RWPE2 (cell line): Measurements from ENCODE around the gene CEMIP.

Experiments used
- ATAC-seq: fragments of 200-7000 bp; cut with Tn5 transposase; 3 replicates; pipeline ENCODE4 v1.9.1; 2021; ENCODE audit warnings: low read depth
- DNase-seq: peaks from one replicate; pipeline ENCODE4 v3.0.0-alpha.2; 2020; ENCODE audit warnings: low spot score
- H3K27ac ChIP-seq: fragments of 450-650 bp; 2 replicates; pipeline ENCODE4 v1.5.1; 2017; ENCODE audit warnings: mild to moderate bottlenecking; ENCODE audit not compliant: poor library complexity, severe bottlenecking
- H3K27me3 ChIP-seq: fragments of 250-450 bp; sonication (Bioruptor Pico); 2 replicates; pipeline ENCODE4 v1.5.1; 2021; ENCODE audit warnings: mild to moderate bottlenecking, moderate library complexity; ENCODE audit not compliant: insufficient read depth, poor library complexity, severe bottlenecking
- H3K36me3 ChIP-seq: fragments of 250-450 bp; sonication (Bioruptor Pico); 2 replicates; pipeline ENCODE4 v1.5.1; 2020; ENCODE audit warnings: low read depth, mild to moderate bottlenecking, moderate library complexity
- H3K4me1 ChIP-seq: fragments of 250-450 bp; sonication (Bioruptor Pico); 2 replicates; pipeline ENCODE4 v1.5.1; 2021; ENCODE audit warnings: mild to moderate bottlenecking, moderate library complexity; ENCODE audit not compliant: insufficient read depth, poor library complexity, severe bottlenecking
- H3K4me3 ChIP-seq: fragments of 250-450 bp; sonication (Bioruptor Pico); 2 replicates; pipeline ENCODE4 v1.5.1; 2021; ENCODE audit warnings: mild to moderate bottlenecking, moderate library complexity; ENCODE audit not compliant: severe bottlenecking
- H3K9me3 ChIP-seq: fragments of 250-450 bp; sonication (Bioruptor Pico); 2 replicates; pipeline ENCODE4 v1.5.1; 2021; ENCODE audit warnings: mild to moderate bottlenecking, moderate library complexity; ENCODE audit not compliant: severe bottlenecking
- TF ChIP-seq, protein P1 (sequence below): fragments of 450-650 bp; IDR thresholded peaks from one replicate; pipeline ENCODE4 v1.5.1; 2017; ENCODE audit warnings: mild to moderate bottlenecking, moderate library complexity; ENCODE audit not compliant: poor library complexity, severe bottlenecking

The CEMIP gene

DNA sequence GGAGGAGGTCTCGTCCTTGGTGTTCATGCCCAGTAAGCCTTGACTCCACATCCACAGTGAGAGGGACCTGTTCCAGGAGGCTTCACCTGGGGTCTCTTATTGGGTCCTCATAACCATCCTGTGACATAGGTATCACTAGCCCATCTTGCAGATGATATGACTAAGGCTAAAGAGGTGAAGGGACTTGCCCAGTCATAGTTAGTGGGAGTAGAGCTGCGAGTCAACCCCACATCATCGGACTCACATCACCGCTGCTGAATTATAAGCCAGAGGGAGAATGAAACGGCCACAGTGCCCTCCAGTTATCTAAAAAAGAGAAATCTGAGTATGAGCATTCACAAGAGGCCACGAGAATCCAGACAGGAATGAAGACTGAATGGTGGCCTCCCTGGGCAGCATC, 144.5 kb downstream of the CEMIP start:
- no peak for ATAC-seq
- Histone ChIP-seq H3K27ac (no peak overlapping the region), H3K4me1 (no peaks in the 10 kb centered on the region), H3K36me3 (no peaks in the 10 kb centered on the region), H3K9me3 (no peaks in the 10 kb centered on the region), H3K4me3 (no peak overlapping the region), H3K27me3 (no peaks in the 10 kb centered on the region)
- TF ChIP-seq, protein P1, sequence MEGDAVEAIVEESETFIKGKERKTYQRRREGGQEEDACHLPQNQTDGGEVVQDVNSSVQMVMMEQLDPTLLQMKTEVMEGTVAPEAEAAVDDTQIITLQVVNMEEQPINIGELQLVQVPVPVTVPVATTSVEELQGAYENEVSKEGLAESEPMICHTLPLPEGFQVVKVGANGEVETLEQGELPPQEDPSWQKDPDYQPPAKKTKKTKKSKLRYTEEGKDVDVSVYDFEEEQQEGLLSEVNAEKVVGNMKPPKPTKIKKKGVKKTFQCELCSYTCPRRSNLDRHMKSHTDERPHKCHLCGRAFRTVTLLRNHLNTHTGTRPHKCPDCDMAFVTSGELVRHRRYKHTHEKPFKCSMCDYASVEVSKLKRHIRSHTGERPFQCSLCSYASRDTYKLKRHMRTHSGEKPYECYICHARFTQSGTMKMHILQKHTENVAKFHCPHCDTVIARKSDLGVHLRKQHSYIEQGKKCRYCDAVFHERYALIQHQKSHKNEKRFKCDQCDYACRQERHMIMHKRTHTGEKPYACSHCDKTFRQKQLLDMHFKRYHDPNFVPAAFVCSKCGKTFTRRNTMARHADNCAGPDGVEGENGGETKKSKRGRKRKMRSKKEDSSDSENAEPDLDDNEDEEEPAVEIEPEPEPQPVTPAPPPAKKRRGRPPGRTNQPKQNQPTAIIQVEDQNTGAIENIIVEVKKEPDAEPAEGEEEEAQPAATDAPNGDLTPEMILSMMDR: no peak
- no peak for DNase-seq

DNA sequence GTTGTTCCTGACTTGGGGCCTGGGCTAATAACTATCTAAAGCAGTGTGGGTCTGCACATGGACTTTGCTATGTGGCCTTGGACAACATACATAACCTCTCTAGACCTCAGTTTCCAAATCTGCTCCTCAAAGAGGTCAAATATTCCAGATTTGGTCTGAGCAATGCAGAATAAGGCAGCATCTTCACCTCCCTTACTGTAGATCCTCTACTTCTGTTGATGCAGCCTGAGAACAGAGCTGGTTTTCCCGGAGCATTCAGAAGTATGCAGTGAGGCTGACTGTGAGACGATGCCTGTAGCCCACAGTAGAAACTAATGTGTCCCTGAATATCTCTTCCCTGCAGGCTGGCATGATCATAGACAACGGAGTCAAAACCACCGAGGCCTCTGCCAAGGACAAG, 145.1 kb downstream of the CEMIP start:
- ATAC-seq (no peak), DNase-seq (no peak)
- H3K27me3 ChIP-seq: no peaks in the 10 kb centered on the region
- no peaks in the 10 kb centered on the region for H3K36me3 ChIP-seq
- TF ChIP-seq, protein P1: no peak
- no peaks in the 10 kb centered on the region for H3K4me1 ChIP-seq
- no peak overlapping the region for H3K4me3 ChIP-seq
- no peaks in the 10 kb centered on the region for H3K9me3 ChIP-seq
- no peak overlapping the region for H3K27ac ChIP-seq

DNA sequence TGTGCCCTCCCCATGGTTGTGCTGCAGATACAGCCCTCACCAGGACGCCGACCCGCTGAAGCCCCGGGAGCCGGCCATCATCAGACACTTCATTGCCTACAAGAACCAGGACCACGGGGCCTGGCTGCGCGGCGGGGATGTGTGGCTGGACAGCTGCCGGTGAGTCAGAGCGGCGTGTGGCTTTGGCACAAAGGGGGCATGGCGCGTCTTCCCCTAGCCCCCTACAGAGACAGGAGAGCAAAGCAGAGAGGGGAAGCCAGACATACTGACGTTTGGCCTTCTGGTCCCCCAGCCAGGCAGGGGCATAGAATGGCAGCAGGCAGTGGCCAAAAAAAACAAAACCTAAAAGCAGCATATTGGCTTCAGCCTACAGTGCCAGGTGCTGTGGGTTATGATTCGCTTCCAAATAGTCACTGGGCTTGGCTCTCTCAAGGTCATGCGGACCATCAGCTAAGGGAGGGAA, 146.5 kb downstream of the CEMIP start:
- H3K4me1 ChIP-seq: no peaks in the 10 kb centered on the region
- ATAC-seq (no peak), DNase-seq (no peak)
- no peaks in the 10 kb centered on the region for H3K9me3 ChIP-seq
- H3K4me3 ChIP-seq: no peak overlapping the region
- H3K27me3 ChIP-seq: no peaks in the 10 kb centered on the region
- no peaks in the 10 kb centered on the region for H3K36me3 ChIP-seq
- H3K27ac ChIP-seq: no peak overlapping the region
- TF ChIP-seq, protein P1: no peak

DNA sequence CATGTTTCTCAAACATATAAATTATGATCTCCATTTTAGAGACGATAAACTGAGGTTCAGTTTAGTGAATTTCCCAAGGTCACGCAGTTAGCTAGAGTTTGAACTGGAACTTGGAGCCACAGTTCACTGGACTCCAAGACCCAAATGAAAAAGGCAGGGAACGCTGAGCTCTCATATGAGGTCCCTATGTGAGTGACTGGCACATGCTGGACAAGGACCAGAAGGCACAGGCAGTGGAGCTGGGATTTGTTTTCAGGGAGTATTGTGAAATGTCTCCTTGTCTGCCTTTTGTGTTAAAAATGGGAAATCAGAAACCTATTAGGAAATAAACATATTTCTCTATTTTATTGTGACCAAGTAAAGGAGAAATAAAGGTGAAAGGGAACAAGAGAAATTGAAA, 147.0 kb downstream of the CEMIP start:
- H3K4me3 ChIP-seq: no peak overlapping the region
- ATAC-seq: no peak
- no peak for DNase-seq
- no peaks in the 10 kb centered on the region for H3K9me3 ChIP-seq
- H3K27ac ChIP-seq: no peak overlapping the region
- no peaks in the 10 kb centered on the region for H3K36me3 ChIP-seq
- no peaks in the 10 kb centered on the region for H3K4me1 ChIP-seq
- no peaks in the 10 kb centered on the region for H3K27me3 ChIP-seq
- TF ChIP-seq, protein P1: no peak

DNA sequence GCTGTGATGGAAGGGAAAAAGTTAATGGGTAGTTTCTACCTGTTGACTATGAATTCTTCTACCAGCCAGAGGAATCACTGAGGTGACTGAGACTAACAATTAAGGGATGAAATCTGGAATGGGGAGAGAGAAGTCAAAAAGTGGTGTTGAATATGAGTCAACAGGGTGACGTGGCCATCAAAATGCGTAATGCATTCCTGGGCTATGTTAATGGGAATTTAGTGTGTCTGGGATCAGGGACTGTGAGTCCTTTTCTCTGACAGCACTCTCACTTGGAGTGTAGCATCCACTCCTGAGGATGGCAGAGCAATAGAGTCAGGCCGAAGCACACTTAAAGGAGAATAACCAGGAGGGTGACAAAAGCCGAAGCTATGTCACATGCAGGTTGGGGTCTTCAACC, 150.1 kb downstream of the CEMIP start:
- Histone ChIP-seq H3K27ac (peak overlapping the region; percentile 10), H3K27me3 (no peaks in the 10 kb centered on the region), H3K36me3 (no peaks in the 10 kb centered on the region), H3K4me1 (no peaks in the 10 kb centered on the region), H3K4me3 (no peak overlapping the region), H3K9me3 (no peaks in the 10 kb centered on the region)
- TF ChIP-seq, protein P1: no peak
- ATAC-seq (peak; percentile 70), DNase-seq (no peak)
